Progenitor cell of endocrine pancreas (in vitro differentiated cells): ENCODE data around the gene CPLX3. TPM values are rescaled to one million over a fixed set of nuclear protein-coding genes. Genes with fewer than 3 reads are reported as not detected.
A peak's percentile ranks its signal among the peaks of the same experiment; 100 is the strongest.

Source experiments
- DNase-seq: peaks from one replicate; pipeline ENCODE4 v3.0.0; 2021; ENCODE audit warnings: low spot score; ENCODE audit not compliant: unreplicated experiment
- H3K27ac Mint-ChIP-seq: 2 replicates; pipeline ENCODE4 v1.8.0; 2021; ENCODE audit warnings: mild to moderate bottlenecking, moderate library complexity, mixed read lengths
- H3K27me3 Mint-ChIP-seq: 2 replicates; pipeline ENCODE4 v1.8.0; 2021; ENCODE audit warnings: mixed read lengths
- H3K36me3 Mint-ChIP-seq: 2 replicates; pipeline ENCODE4 v1.8.0; 2022; ENCODE audit warnings: mixed read lengths; ENCODE audit not compliant: insufficient read depth
- H3K4me1 Mint-ChIP-seq: 2 replicates; pipeline ENCODE4 v1.8.0; 2021; ENCODE audit warnings: low read depth, mixed read lengths
- H3K4me3 Mint-ChIP-seq: 2 replicates; pipeline ENCODE4 v1.8.0; 2021; ENCODE audit warnings: low read depth, mild to moderate bottlenecking, moderate library complexity, mixed read lengths
- H3K9me3 Mint-ChIP-seq: 2 replicates; pipeline ENCODE4 v1.8.0; 2021; ENCODE audit warnings: low read depth, mixed read lengths
- microRNA-seq: library from miRNA; unstranded; fragments of <30 nt; microRNA quantifications from one replicate; pipeline ENCODE4 v1.1.0, GENCODE V29; 2020; ENCODE audit warnings: borderline number of aligned reads; ENCODE audit not compliant: unreplicated experiment
- total RNA-seq: library from RNA; stranded (reverse); gene quantifications from 2 replicates; pipeline ENCODE4 v1.2.1, GENCODE V29; 2021
- TF ChIP-seq, protein P1 (sequence below): fragments of 200-600 bp; sonication (generic); IDR thresholded peaks from one replicate; pipeline ENCODE4 v1.5.0; 2021; ENCODE audit warnings: antibody characterized with exemption, mild to moderate bottlenecking; ENCODE audit not compliant: unreplicated experiment

The CPLX3 gene
- total RNA-seq, 1 donor from 2014 or later: not detected

DNA sequence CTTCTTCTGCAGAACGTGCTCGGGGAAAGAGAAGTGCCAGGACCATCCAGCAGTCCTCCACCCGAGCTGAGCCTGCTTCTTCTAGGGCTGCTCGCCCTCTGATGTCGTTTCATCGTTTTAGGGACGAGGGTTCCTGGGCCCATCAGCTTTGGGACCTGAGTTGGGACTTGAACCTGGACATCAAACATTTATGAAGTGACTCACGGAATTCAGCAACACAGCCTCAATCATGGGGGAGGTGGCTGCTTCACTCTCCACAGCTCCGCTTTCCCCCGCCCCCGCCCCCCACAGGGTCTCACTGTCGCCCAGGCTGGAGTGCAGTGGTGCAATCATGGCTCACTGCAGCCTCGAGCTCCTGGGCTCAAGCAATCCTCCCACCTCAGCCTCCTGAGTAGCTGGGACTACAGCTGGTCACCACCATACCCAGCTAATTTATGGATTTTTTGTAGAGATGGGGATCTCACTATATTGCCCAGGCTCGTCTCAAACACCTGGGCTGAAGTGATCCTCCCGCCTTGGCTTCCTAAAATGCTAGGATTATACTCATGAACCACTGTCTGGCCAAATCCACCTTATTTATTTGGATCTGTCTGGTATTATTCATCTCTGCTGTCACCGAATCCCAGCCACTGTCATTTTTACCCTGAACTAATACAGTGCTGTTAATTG lies 47.5 kb downstream of the CPLX3 start:
- Mint-ChIP-seq H3K27me3 (peaks cover 2% of the 10 kb centered on the region), H3K9me3 (no peaks in the 10 kb centered on the region), H3K27ac (peak overlapping the region; percentile 97), H3K36me3 (peaks cover 4% of the 10 kb centered on the region), H3K4me1 (peaks cover 18% of the 10 kb centered on the region), H3K4me3 (peak overlapping the region; percentile 92)
- no peak for DNase-seq
- TF ChIP-seq, protein P1, sequence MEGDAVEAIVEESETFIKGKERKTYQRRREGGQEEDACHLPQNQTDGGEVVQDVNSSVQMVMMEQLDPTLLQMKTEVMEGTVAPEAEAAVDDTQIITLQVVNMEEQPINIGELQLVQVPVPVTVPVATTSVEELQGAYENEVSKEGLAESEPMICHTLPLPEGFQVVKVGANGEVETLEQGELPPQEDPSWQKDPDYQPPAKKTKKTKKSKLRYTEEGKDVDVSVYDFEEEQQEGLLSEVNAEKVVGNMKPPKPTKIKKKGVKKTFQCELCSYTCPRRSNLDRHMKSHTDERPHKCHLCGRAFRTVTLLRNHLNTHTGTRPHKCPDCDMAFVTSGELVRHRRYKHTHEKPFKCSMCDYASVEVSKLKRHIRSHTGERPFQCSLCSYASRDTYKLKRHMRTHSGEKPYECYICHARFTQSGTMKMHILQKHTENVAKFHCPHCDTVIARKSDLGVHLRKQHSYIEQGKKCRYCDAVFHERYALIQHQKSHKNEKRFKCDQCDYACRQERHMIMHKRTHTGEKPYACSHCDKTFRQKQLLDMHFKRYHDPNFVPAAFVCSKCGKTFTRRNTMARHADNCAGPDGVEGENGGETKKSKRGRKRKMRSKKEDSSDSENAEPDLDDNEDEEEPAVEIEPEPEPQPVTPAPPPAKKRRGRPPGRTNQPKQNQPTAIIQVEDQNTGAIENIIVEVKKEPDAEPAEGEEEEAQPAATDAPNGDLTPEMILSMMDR: no peak

DNA sequence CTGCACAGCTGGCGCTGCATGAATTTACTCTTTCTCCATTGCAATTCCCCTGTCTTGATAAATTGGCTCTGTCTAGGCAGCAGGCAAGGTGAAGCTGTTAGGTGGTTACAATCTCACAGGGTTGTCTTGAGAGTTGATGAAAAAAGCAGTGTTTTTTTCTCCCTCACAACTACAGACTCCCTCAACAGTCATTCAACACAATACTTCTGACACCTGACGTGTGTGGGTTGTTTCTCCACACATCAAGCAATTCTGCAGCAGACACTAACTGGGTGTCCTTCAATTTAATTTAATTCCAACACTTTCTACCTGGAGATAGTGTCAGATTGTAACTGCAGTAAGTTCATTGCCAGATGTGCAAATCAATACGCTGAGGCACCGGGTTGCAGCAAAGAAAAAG lies 51.8 kb downstream of the CPLX3 start:
- TF ChIP-seq, protein P1: no peak
- H3K36me3 Mint-ChIP-seq: no peaks in the 10 kb centered on the region
- no peak for DNase-seq
- peaks cover 2% of the 10 kb centered on the region for H3K27me3 Mint-ChIP-seq
- H3K4me1 Mint-ChIP-seq: peaks cover 4% of the 10 kb centered on the region
- H3K4me3 Mint-ChIP-seq: no peak overlapping the region
- H3K27ac Mint-ChIP-seq: no peak overlapping the region
- no peaks in the 10 kb centered on the region for H3K9me3 Mint-ChIP-seq

Small RNA genes lying within 50 kb of the gene (microRNA-seq; reads per million reads assigned to microRNA genes)
- gene MIR4513: not detected
- gene MIR6882: not detected

Other genes with a start within 250 kb of the CPLX3 start
- 74.5 and 76.0 TPM in 2 replicates for gene CLK3, start 210.8 kb upstream of the CPLX3 start, total RNA-seq
- 61.6 and 62.6 TPM in 2 replicates for gene EDC3, start 130.6 kb upstream of the CPLX3 start, total RNA-seq
- gene CYP1A1, start 101.1 kb upstream of the CPLX3 start, total RNA-seq: 1.5 and 2.8 TPM in 2 replicates
- gene CYP1A2, start 77.8 kb upstream of the CPLX3 start, total RNA-seq: not detected in 2 replicates
- gene CSK, start 44.5 kb upstream of the CPLX3 start, total RNA-seq: 70.9 and 72.4 TPM in 2 replicates
- not detected in 2 replicates for gene LMAN1L, start 13.8 kb upstream of the CPLX3 start, total RNA-seq
- 37.3 and 39.8 TPM in 2 replicates for gene ULK3, start 16.5 kb downstream of the CPLX3 start, total RNA-seq
- 60.0 and 63.0 TPM in 2 replicates for gene SCAMP2, start 46.7 kb downstream of the CPLX3 start, total RNA-seq
- gene MPI, start 63.4 kb downstream of the CPLX3 start, total RNA-seq: 36.4 and 39.6 TPM in 2 replicates
- 118 and 122 TPM in 2 replicates for gene FAM219B, start 80.2 kb downstream of the CPLX3 start, total RNA-seq
- 189 and 191 TPM in 2 replicates for gene COX5A, start 111.4 kb downstream of the CPLX3 start, total RNA-seq
- 0.74 and 1.1 TPM in 2 replicates for gene RPP25, start 130.1 kb downstream of the CPLX3 start, total RNA-seq
- gene SCAMP5, start 168.9 kb downstream of the CPLX3 start, total RNA-seq: 55.9 and 58.0 TPM in 2 replicates
- 16.5 and 18.0 TPM in 2 replicates for gene PPCDC, start 197.0 kb downstream of the CPLX3 start, total RNA-seq